GM18511 (cell line): ENCODE data around the gene BRMS1.

Source experiments
- ATAC-seq: cut with Tn5 transposase; IDR thresholded peaks from one replicate; pipeline ENCODE4 v1.9.1; 2021; ENCODE audit warnings: mild to moderate bottlenecking, moderate library complexity; ENCODE audit not compliant: unreplicated experiment

The BRMS1 gene

DNA sequence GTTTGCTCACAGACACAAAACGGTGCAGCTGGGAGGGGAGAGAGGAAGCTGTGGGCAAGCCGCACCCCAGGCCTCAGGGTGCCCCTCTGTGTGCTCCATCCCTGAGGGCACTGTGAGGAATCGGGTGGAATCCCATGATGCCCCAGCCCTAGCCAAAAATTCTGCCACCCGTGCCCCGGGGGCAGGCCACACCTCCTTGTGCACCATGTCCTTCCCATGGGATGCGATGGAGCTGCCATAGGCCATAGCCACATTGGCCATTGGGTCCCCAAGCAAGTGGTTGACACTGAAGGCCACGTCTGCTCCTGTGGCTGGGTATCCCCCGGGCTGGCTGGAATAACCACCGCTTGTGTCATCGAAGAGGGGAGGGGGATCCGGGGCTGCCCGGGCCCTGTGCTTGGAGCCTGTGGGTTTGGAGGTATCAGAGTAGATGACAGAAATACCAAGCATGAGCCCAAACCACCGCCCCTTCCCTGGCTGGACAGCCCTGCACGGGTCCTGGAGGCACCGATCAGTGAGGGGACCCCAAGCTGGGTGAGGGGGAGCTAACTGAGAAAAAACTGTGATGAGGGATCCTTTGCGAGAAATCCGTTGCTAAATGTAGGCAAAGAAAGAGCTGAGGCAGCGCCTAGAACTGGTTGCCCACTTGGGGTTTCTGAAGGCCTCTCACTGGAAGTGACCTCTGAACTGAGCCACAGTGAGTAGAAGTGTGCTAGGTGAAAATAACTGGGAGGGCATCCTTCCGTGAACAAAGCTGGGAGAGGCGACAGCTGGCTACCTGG, 56.8 kb downstream of the BRMS1 start:
- no peak for ATAC-seq
